Sigmoid colon (tissue), 7 donors: ENCODE results near the gene CLPTM1. TPM values are rescaled to one million over a fixed set of nuclear protein-coding genes. Genes with fewer than 3 reads are reported as not detected.
"Not testable (repeated sequence)": the region's sequence is repeated elsewhere in the genome, so short reads cannot be mapped to it uniquely, and the experiment has no call there.

Source experiments
- DNase-seq: peaks from one replicate; pipeline ENCODE4 v3.0.0-alpha.2; 2019
- H3K27ac ChIP-seq, 4 donors: fragments of 200-600 bp; sonication (generic); one replicate each; pipeline ENCODE4 v1.5.1; 2016 to 2019; ENCODE audit warnings: mild to moderate bottlenecking in 1 of 4
- H3K27me3 ChIP-seq, 3 donors: fragments of 200-600 bp; sonication (generic); one replicate each; pipeline ENCODE4 v1.5.1; 2019; ENCODE audit warnings: mild to moderate bottlenecking in 1 of 3
- H3K36me3 ChIP-seq, 4 donors: fragments of 200-600 bp; sonication (generic); one replicate each; pipeline ENCODE4 v1.5.1; 2016 to 2019
- H3K4me1 ChIP-seq, 4 donors: fragments of 200-600 bp; sonication (generic); one replicate each; pipeline ENCODE4 v1.5.1; 2017 to 2019
- H3K4me3 ChIP-seq, 4 donors: fragments of 200-600 bp; sonication (generic); one replicate each; pipeline ENCODE4 v1.5.1; 2017 to 2019; ENCODE audit warnings: mild to moderate bottlenecking in 2 of 4, moderate library complexity in 1 of 4
- H3K9me3 ChIP-seq, 4 donors: fragments of 200-600 bp in 3 of 4; sonication (generic) in 3 of 4; one replicate each; pipeline versions ENCODE4 v1.5.1 to v1.6.1; 2013 to 2019
- EP300 ChIP-seq, 4 donors: sonication (generic); formaldehyde crosslinking; IDR thresholded peaks; one replicate each; pipeline ENCODE4 v1.6.1; 2017; ENCODE audit warnings: antibody characterized with exemption in 4 of 4
- POLR2A ChIP-seq, 2 donors: fragments of 450-650 bp; IDR thresholded peaks; one replicate each; pipeline ENCODE4 v1.6.1; 2016; ENCODE audit warnings: antibody characterized with exemption in 2 of 2, mild to moderate bottlenecking in 2 of 2, moderate library complexity in 2 of 2
- POLR2AphosphoS5 ChIP-seq, 4 donors: sonication (generic); formaldehyde crosslinking; IDR thresholded peaks; one replicate each; pipeline ENCODE4 v1.6.1; 2017; ENCODE audit warnings: antibody characterized with exemption in 4 of 4
- WGBS, 2 donors: extraction: QIAGEN DNeasy Blood & Tissue Kit; methylation state at CpG; one replicate each; pipeline ENCODE4 v1.1.7; 2013; 5-methylcytosine and 5-hydroxymethylcytosine counted together
- intact Hi-C: fragments of 100-400 bp; cut with DNase I; formaldehyde crosslinking; loops from one replicate; pipeline ENCODE4 v1.15.1; 2023
- polyA plus RNA-seq, 3 donors: library from polyadenylated mRNA; stranded (reverse); fragments of 200-250 nt; gene quantifications; one replicate each; pipeline ENCODE4 v1.2.3, GENCODE V29; 2013
- total RNA-seq, 4 donors: library from RNA; depleted of rRNA; stranded (reverse); fragments of >200 nt; gene quantifications; one replicate each; pipeline ENCODE4 v1.1.0, GENCODE V29; 2016
- TF ChIP-seq, protein P1 (sequence below), 4 experiments: fragments of 450-650 bp in 3 of 4; fragments of 200-600 bp in 1 of 4; IDR thresholded peaks; one replicate each; pipeline ENCODE4 v1.5.1; 2016 to 2019; ENCODE audit warnings: antibody characterized with exemption in 4 of 4, mild to moderate bottlenecking in 3 of 4, moderate library complexity in 2 of 4
- donor health status: healthy with polysubstance abuse.
- donor health status: Bipolar disorder and iron deficiency.
- donor health status: healthy.

CLPTM1 gene
- total and polyA plus RNA-seq, 7 donors: 22.2 to 94.0 (median 43.2) TPM

DNA sequence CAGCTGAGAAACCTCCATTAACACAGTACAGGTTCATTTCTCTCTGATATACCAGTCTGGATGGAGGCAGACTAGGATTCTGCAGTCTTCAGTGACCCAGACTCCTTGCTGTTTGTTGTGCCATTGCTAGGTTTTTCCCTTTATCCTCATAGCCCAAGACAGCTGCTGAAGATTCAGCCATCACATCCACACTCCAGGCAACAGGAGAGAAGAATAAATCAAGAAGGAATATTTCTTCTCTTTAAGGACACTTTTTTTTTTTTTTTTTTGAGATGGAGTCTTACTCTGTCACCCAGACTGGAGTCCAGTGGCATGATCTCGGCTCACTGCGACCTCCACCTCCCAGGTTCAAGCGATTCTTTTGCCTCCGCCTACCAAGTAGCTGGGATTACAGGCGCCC lies 14.3 kb downstream of the CLPTM1 start:
- TF ChIP-seq POLR2A (IDR thresholded peaks at IDR 0.05) (no peak), POLR2AphosphoS5 (IDR thresholded peaks at IDR 0.05) (no peak), EP300 (IDR thresholded peaks at IDR 0.05) (no peak)
- TF ChIP-seq, protein P1, sequence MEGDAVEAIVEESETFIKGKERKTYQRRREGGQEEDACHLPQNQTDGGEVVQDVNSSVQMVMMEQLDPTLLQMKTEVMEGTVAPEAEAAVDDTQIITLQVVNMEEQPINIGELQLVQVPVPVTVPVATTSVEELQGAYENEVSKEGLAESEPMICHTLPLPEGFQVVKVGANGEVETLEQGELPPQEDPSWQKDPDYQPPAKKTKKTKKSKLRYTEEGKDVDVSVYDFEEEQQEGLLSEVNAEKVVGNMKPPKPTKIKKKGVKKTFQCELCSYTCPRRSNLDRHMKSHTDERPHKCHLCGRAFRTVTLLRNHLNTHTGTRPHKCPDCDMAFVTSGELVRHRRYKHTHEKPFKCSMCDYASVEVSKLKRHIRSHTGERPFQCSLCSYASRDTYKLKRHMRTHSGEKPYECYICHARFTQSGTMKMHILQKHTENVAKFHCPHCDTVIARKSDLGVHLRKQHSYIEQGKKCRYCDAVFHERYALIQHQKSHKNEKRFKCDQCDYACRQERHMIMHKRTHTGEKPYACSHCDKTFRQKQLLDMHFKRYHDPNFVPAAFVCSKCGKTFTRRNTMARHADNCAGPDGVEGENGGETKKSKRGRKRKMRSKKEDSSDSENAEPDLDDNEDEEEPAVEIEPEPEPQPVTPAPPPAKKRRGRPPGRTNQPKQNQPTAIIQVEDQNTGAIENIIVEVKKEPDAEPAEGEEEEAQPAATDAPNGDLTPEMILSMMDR (IDR thresholded peaks at IDR 0.05): no peak
- intact Hi-C loops: no loop called here
- H3K27ac ChIP-seq: no peak overlapping the region
- no peaks in the 10 kb centered on the region for H3K9me3 ChIP-seq
- H3K4me3 ChIP-seq: no peak overlapping the region
- peaks cover 4 to 82% (median 30%) of the 10 kb centered on the region in 4 donors for H3K36me3 ChIP-seq
- WGBS, 2 donors: 96 to 98% methylated on average over 5 of the region's 5 CpGs
- H3K27me3 ChIP-seq: no peaks in the 10 kb centered on the region
- no peaks in the 10 kb centered on the region for H3K4me1 ChIP-seq
- DNase-seq: no peak

DNA sequence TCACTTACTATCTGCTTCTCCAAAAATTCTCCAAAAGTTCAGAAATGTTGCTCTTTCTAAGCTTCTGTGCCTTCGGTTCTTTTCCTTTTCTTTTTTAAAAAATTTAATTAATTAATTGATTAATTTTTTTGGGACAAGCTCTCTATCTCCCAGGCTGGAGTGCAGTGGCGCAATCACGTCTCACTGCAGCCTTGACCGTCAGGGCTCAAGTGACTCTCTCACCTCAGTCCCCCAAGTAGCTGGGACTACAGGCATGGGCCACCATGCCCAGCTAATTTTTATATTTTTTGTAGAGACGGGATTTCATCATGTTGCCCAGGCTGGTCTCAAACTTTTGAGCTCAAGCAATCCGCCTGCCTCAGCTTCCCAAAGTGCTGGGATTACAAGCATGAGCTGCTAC lies 16.3 kb downstream of the CLPTM1 start:
- H3K9me3 ChIP-seq, intact Hi-C loops, H3K4me3 ChIP-seq, H3K4me1 ChIP-seq, DNase-seq, H3K27me3 ChIP-seq, H3K27ac ChIP-seq: not testable (repeated sequence)
- 96 to 97% methylated on average over 6 of the region's 6 CpGs for WGBS, 2 donors
- H3K36me3 ChIP-seq: peaks cover 23 to 86% (median 45%) of the 10 kb centered on the region in 4 donors

- Histone ChIP-seq H3K4me3 (no peak overlapping the region), H3K36me3 (peaks cover 36 to 87% (median 55%) of the 10 kb centered on the region in 4 donors), H3K27ac (no peak overlapping the region), H3K9me3 (no peaks in the 10 kb centered on the region), H3K27me3 (no peaks in the 10 kb centered on the region), H3K4me1 (no peaks in the 10 kb centered on the region)
- WGBS, 2 donors: 94 to 95% methylated on average over 13 of the region's 13 CpGs
- DNase-seq: no peak
- TF ChIP-seq EP300 (IDR thresholded peaks at IDR 0.05) (no peak), POLR2AphosphoS5 (IDR thresholded peaks at IDR 0.05) (no peak), POLR2A (IDR thresholded peaks at IDR 0.05) (no peak)
- TF ChIP-seq, protein P1 (IDR thresholded peaks at IDR 0.05): no peak
- intact Hi-C loops: no loop called here
Observed at GRCh38 chr19:44972802-44973201, 17.6 kb downstream of the CLPTM1 start.

- no peak for DNase-seq
- H3K27ac ChIP-seq: no peak overlapping the region
- H3K4me1 ChIP-seq: no peaks in the 10 kb centered on the region
- intact Hi-C loops: no loop called here
- H3K36me3 ChIP-seq: peaks cover 48 to 87% (median 61%) of the 10 kb centered on the region in 4 donors
- WGBS, 2 donors: 93 to 96% methylated on average over 21 of the region's 21 CpGs
- no peaks in the 10 kb centered on the region for H3K27me3 ChIP-seq
- H3K9me3 ChIP-seq: no peaks in the 10 kb centered on the region
- TF ChIP-seq, protein P1 (IDR thresholded peaks at IDR 0.05): no peak
- TF ChIP-seq EP300 (IDR thresholded peaks at IDR 0.05) (no peak), POLR2A (IDR thresholded peaks at IDR 0.05) (no peak), POLR2AphosphoS5 (IDR thresholded peaks at IDR 0.05) (no peak)
- no peak overlapping the region for H3K4me3 ChIP-seq
Observed at GRCh38 chr19:44973982-44974735, 19.0 kb downstream of the CLPTM1 start.

DNA sequence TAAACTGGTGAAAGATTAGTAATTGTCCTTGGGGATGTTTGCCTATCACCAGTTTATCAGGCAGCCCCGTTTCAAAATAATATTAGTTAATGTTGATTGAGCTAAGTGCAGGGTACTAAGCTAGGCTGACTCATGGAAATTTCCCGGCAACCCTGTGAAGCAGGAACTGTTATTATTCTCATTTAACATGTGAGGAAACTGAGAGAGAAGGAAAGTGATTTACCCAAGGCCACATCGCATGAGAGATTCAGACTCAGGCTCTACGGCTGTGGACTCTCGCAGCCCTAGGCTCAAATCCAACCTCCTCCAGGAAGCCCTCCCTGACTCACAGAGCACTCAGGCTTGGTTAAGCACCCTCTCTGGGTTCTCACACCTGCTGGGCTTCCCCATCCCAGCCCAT lies 19.7 kb downstream of the CLPTM1 start:
- peaks cover 55 to 88% (median 68%) of the 10 kb centered on the region in 4 donors for H3K36me3 ChIP-seq
- no peaks in the 10 kb centered on the region for H3K9me3 ChIP-seq
- no peak overlapping the region for H3K4me3 ChIP-seq
- intact Hi-C loops: no loop called here
- no peak for TF ChIP-seq POLR2A (IDR thresholded peaks at IDR 0.05)
- 93 to 94% methylated on average over 5 of the region's 5 CpGs for WGBS, 2 donors
- DNase-seq: no peak
- no peaks in the 10 kb centered on the region for H3K4me1 ChIP-seq
- H3K27ac ChIP-seq: no peak overlapping the region
- no peaks in the 10 kb centered on the region for H3K27me3 ChIP-seq

DNA sequence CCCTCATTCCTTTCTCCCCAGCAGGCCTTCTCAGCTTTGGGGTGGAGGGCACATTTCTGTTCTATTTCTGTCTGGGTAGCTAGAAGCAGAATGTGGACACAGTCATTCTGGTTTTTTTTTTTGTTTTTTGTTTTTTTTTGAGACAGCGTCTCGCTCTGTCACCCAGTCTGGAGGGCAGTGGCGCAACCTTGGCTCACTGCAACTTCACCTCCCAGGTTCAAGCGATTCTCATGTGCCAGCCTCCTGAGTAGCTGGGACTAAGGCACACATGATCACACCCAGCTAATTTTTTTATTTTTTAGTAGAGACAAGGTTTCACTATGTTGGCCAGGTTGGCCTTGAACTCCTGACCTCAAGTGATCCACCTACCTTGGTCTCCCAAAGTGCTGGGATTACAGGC lies 20.3 kb downstream of the CLPTM1 start:
- H3K27ac ChIP-seq: no peak overlapping the region
- DNase-seq: no peak
- H3K36me3 ChIP-seq: peaks cover 59 to 87% (median 70%) of the 10 kb centered on the region in 4 donors
- WGBS, 2 donors: 98% methylated on average over 4 of the region's 4 CpGs
- H3K4me1 ChIP-seq: no peaks in the 10 kb centered on the region
- no peaks in the 10 kb centered on the region for H3K9me3 ChIP-seq
- intact Hi-C loops: no loop called here
- no peaks in the 10 kb centered on the region for H3K27me3 ChIP-seq
- H3K4me3 ChIP-seq: no peak overlapping the region
- TF ChIP-seq EP300 (IDR thresholded peaks at IDR 0.05) (no peak), POLR2A (IDR thresholded peaks at IDR 0.05) (no peak), POLR2AphosphoS5 (IDR thresholded peaks at IDR 0.05) (no peak)
- TF ChIP-seq, protein P1 (IDR thresholded peaks at IDR 0.05): no peak
